Measurements from ENCODE around the gene OTUD7B.
"Not testable (repeated sequence)": the region's sequence is repeated elsewhere in the genome, so short reads cannot be mapped to it uniquely, and the experiment has no call there.

- not testable (repeated sequence) for TF ChIP-seq POLR2AphosphoS5 (IDR thresholded peaks at IDR 0.05; ENCODE audit: low read depth, low read length); POLR2A (IDR thresholded peaks at IDR 0.05; ENCODE audit: low read depth, low read length); TAF1 (IDR thresholded peaks at IDR 0.05; ENCODE audit: borderline replicate concordance, low read depth, low read length)
These were observed 41.4 kb upstream of the OTUD7B start for GRCh38 chr1:150051905-150052412.
